HG02623 (cell line): ENCODE data around the gene IRS2.
"Not testable (repeated sequence)": the region's sequence is repeated elsewhere in the genome, so short reads cannot be mapped to it uniquely, and the experiment has no call there.

ENCODE experiments used
- ATAC-seq: cut with Tn5 transposase; IDR thresholded peaks from one replicate; pipeline ENCODE4 v1.9.1; 2021; ENCODE audit warnings: moderate library complexity; ENCODE audit not compliant: unreplicated experiment

The IRS2 gene

DNA sequence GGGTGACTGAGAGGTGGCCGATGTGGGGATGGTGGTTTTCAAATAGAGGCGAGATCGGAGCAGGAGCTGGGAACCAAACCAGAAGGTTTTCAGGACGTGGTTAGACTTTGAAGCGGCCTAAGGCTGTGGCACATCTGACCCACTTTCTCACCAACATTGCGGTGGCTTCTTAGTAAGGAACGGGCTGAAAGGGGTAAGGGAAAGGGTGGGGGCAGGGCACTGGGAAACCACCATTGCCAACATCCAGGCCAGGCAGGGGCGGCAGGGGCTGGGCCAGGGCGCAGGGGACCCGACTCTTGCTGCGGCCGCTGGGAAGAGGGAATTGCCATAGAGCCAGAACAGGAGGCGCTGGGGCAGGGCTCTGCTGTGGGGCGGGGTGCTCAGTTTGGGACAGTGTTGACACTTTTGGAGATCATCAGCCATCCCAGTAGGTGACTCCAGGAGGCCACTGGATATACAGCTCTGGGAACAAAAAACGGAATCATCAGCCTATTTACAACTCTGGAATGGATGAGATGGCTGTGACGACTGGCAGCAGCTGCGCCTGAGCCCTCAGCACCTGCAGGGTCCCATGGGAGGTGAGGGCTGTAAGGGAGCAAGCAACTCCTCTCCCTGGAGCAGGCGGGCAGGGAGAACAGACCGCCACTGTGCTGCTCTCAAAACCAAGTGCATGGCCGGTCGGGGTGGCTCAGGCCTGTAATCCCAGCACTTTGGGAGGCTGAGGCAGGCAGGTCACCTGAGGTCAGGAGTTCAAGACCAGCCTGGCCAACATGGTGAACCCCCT, 52.2 kb downstream of the IRS2 start:
- no peak for ATAC-seq

DNA sequence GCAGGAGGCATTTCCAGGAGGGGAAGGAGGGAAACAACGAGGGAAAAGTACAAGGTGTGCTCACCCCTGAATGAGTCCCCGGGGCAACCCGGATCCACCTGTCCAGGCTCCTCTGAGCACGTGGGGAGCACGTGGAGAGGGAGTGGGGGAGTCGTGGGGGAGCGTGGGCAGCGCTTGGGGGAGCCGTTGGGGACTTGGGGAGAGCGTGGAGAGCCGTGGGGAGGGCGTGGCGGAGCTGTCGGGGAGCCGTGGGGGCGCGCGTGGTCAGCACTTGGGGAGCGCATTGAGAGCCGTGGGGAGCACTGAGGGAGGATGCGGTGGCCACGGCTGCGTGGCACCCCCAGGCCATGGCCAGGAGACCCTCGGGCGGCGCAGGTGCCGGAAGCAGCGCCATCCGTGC, 52.8 kb downstream of the IRS2 start:
- ATAC-seq: no peak

DNA sequence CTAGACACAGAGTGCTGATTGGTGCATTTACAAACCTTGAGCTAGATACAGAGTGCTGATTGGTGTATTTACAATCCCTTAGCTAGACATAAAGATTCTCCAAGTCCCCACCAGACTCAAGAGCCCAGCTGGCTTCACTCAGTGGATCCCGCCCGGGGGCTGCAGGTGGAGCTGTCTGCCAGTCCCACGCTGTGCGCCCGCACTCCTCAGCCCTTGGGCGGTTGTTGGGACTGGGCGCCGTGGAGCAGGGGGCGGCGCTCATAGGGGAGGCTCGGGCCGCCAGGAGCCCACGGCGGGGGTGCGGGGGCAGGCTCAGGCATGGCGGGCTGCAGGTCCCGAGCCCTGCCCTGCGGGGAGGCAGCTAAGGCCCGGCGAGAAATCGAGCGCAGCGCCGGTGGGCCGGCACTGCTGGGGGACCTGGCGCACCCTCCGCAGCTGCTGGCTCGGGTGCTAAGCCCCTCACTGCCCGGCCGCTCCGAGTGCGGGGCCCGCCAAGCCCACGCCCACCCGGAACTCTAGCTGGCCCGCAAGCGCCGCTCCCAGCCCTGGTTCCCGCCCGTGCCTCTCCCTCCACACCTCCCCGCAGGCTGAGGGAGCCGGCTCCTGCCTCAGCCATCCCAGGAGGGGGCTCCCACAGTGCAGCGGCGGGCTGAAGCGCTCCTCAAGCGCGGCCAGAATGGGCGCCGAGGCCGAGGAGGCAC, 53.8 kb downstream of the IRS2 start:
- ATAC-seq: not testable (repeated sequence)

DNA sequence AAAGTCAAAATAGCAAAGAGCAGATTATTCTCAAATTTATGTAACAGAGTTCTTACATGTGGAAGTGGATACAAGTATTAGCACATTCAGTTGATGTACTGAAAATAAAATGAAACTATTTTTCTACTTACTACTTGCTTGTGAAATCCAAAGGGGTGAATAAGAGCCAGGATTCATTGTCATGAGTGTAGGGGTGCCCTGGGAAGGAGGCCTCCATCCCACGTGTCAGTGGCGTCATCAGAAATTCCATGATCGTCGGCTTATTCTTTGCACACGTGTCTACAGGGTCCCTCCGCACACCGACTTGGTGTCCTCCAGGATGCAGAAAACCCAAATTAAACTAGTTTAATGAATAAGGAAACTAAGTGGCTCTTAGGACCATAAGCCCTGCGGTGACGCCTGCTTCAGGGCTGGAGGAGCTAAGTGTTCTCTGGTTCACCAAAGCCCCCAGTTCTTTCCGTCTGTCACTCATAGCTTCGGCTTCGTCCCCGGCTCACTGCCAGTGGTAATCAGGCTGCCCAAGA, 55.5 kb downstream of the IRS2 start:
- no peak for ATAC-seq

DNA sequence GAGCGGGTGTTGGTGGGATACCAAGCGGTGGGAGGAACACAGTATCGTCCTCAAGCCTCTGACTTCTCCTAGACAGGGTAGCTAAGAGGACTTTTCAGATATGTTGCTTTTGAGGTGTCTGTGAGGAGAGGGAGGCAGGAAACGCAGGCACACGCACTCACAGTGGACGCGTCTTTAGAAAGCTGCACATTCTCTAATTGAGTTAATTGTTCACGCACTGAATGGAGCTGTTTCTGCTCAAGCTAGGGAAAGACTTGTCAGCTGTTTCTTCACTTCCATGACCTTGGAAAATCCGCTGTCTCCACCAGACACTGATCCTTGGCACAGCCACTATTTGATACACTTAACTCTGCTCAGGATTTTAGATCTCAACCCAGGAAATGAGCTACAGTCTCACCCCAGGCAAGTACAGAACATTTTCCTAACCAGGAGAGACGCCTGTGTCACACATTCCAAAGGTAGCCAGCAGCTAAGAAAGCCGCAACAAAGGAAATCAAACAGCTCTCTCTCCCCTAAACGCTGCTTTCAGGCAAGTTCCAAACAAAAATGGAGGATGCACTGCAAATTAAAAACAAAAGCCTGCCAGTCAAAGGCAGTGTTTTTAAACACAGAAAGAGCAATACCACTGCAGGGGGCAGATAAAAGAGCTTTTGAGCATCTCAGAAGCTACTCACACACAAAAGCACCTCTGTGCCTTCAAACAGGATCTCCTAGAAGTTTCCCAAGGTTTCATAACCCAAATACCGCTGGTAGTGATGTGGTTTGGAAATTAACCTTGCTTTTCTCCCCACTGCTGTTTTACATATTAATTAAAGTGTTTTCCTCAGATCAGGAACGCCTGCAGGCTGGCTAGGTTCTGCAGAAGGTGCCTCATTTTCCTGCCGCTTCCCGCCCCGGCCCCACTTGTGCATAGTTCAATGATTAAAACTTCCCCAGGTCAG, 57.3 kb downstream of the IRS2 start:
- ATAC-seq: no peak

DNA sequence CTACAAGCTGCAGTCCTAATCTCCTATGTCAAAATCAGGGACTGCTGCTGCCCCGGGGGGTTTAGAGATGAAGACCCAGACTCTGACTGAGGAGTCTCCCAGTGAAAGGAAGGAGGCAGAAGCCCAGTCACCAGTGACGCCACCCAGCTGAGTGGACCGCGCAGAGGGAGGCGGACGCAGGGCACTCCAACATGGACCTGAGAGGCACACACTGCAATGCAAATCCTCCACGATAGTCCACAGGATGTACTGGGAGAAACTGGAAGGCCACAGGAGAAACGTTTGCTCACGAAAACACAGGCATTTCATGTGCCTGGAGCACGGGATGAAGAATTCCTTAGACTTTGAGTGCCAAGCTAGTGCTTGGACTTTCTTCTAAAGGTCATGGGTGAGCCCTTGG, 58.3 kb downstream of the IRS2 start:
- no peak for ATAC-seq

DNA sequence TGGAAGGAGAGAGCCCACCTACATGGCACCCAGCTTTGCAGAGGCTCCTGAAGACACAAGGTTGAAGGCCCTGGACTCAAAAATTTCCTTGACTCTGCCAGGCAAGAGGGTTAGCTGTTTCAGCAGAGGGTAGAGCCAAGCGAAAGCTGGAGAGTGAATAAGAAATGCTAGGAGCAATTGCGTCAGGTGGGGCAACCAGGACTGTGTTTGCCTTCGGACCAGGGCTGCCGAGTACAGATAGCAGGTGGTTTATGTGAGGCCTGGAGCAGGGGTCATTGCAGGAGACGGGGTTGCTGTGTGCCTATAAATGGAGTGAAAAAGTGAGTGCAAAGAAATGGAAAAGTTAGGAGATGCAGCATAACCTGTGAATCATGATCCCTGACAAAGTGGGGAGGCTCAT, 59.1 kb downstream of the IRS2 start:
- ATAC-seq: no peak

DNA sequence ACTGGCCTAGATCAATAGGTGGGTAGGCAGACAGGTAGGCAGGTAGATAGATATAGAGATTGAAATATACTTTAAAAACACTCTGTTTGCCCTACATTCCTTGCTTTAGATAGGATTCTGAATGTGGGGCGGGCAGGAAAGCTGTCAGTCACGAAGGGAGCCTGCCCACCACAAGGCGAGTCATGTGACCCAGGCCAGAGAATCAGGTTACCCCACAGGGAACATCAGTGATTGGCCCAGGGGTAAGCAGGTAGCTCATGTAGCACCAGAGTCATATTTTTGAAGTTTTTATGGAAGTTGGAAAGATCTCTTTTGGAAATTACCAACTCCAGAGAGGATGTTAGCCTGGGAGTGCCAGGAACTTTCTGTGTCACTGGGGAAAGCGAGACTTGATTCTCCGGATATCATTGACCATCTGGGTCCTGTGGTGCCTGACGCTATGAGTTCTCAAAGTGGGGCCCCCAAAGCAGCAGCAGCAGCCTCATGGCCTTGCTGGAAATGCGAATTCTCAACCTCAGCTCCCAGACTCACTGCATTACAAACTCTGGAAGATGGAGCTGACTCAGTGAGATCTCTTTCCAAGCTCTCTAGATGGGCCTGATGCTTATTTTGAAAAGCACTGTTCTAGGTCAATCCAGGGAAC, 60.3 kb downstream of the IRS2 start:
- no peak for ATAC-seq

DNA sequence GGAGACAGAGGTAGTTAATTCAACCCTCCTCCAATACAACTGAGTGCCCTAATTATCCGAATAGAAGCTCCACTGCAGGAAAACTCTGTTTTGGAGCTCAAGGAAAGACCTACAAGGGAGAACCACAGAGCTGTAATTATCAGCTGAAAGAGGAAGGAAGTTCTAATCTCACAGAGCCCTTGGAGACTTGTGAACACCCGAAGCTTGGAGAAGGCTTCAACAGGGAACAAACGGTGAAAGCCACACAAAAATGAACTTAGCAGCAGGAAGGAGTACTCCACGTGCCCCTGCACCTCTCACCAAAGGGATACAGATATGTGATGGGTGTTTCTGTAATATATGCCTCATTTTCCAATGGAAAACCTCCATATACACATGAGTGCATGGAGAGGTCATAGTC, 61.1 kb downstream of the IRS2 start:
- ATAC-seq: no peak

DNA sequence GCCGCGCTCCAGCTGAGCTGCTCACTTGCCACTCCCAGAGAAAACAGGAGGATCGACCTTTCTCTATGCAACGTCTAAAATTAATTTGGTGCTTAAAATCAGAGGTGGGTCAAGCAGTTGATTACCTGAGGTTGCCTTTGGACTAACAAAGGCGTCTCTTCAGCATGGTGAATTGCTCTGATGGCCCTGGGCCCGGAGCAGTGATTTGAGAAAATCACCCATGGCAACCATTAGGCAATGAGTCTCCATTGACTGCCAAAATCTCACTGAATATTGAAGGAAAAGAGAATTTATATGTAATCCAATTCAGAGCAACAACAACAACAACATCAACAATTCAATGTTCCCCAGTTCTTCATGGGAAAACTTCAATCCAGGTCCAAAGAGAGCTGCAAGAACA, 61.8 kb downstream of the IRS2 start:
- no peak for ATAC-seq

DNA sequence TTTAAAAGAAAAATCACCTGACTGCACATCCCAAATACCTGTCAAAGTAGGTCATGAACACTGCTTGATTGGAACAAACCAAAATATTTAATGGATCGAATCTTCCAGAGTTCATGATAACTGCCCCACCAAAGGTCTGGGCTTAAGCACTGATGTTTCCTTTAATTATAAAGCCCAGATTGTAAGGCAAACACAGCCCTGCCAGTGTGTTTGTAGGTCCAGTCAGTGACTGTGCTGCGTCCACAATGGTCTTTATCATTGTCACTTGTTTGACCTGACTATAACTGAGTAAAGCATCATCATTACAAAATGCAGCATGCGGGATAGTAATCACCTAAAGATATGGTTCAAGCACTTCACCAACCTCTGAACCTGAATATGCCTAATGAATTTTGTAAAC, 63.3 kb downstream of the IRS2 start:
- ATAC-seq: no peak

DNA sequence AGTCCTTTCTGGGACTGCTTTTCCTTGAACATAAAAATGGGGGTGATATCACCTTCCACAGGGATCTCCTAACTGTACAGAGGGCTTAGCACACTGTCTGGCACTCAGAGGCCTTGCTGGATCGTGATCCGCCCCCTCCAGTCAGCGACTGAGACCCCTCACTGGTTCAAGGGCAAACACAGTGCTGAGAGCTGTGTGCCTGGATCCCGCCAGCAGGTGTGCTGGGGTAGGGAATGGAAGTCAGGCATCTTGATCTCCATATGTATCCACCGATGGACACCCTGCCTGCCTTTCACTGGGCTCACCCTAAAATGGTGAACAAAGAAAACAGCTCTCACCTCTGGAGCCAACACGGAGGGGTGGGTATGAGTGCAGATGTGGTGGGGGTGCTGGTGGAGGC, 64.3 kb downstream of the IRS2 start:
- no peak for ATAC-seq

DNA sequence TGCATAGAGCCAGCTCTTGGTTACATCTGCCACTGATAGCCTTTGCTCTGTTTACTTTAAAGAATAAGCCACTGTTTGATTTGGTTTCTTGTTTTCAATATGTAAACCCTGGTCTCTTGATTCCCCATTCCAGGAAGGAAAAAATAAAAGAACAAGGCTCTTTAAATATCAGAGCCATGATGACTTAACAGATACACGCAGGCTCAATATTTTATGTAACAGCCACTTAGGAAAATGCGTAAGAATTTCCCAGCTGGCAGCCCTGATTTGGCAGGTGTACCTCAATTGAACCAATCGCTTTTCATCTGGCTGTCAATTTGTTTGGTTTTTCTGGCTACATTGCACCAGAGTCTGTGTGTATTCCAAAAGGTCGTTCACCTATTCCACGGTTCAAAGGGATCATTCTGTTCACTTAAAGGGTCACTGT, 65.6 kb downstream of the IRS2 start:
- no peak for ATAC-seq

DNA sequence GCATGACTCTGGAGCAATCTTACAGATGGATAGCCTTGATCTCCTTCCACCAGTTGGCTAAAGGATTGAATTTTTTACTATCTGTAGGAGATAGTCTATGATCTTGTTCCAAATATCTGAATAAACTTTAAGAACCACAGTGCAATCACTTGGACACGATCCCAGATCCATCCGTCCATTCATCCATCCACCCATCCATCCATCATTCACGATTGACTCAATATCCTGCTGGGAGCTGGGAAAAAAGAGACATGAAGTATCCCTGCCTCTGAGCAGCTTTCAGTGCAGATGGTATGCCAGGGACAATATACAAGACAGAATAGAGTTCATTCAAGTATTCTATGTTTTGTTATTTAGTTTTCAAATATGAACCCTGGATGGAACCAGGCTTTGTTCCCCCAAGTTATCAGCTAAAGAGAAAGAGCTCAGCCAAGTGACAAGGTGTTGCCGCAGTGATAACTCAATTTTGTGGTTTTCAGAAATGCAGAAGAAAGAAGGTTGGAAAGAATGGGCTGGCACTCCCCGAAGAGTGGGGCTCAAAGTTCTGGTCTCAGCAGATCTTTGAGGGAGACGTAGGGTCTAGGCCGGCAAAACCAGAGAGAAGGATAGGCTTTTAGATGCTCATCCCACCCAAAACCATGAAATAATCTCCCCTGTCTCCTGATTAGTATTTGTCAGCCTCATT, 66.3 kb downstream of the IRS2 start:
- ATAC-seq: no peak

DNA sequence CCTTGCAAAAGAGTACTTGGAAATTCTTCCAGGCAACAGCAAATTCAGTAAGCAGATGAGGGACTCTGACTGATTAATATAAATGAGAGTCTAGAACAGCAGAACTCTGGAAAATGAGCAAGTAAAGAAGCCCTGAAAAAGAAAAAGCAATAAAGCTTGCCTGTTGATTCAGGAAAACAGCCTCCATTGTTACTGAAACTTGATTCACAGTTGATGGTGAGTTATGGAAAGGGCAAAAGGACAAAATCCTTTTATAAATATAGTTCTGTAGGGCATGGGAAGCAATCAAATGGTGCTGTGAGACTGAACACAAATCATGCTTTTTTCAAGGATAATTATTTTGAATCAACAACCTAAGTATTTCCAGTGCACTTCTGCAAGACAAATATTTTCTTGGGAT, 67.7 kb downstream of the IRS2 start:
- no peak for ATAC-seq

DNA sequence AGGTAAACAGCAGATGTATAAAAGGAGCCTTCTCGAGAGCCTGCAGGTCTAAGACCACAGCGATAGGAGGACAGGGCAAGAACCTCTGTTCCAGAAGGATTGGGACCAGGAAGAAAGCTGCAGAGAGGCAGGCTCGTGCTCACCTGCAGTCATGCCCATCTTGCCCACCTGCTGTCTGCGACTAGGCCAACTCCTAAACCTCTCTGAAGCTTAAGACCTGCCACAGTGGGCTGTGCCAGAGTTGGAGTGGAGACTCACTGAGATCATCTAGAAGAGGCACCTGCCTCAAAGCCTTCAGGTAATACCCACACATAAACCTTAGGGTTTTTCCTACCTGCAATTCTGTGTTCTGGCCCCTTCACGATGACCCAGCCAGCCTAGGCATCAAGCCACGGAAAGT, 68.7 kb downstream of the IRS2 start:
- ATAC-seq: no peak

DNA sequence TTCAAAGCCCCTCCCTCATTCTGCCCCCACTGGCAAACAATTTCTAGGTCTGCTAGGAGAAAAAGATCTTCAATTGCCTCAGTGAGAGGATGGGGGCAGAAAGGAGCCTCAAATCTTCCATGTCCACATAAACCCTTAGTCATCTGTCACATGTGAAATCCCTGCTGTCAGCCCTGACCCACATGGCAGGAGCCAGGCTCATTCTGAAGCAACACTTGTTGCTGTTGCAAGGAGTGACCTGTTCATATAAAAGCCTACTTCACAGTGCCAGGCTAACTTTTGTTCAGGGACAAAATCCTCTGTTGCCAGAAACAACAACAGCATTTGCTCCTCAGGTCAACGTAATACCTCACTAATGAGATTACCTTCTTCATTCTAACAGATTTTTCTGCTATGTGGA, 70.5 kb downstream of the IRS2 start:
- no peak for ATAC-seq

DNA sequence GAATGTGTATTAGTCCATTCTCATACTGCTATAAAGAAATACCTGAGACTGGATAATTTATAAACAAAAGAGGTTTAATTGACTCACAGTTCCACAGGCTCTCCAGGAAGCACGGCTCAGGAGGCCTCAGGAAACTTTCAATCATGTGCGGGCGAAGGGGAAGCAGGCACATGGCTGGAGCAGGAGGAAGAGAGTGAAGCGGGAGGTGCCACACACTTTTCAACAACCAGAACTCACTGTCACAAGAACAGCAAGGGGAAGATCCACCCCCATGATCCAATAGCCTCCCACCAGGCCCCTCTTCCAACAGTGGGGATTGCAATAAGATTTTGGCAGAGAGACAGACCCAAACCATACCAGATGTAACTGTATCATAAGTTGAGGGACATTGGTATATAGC, 72.7 kb downstream of the IRS2 start:
- ATAC-seq: no peak

DNA sequence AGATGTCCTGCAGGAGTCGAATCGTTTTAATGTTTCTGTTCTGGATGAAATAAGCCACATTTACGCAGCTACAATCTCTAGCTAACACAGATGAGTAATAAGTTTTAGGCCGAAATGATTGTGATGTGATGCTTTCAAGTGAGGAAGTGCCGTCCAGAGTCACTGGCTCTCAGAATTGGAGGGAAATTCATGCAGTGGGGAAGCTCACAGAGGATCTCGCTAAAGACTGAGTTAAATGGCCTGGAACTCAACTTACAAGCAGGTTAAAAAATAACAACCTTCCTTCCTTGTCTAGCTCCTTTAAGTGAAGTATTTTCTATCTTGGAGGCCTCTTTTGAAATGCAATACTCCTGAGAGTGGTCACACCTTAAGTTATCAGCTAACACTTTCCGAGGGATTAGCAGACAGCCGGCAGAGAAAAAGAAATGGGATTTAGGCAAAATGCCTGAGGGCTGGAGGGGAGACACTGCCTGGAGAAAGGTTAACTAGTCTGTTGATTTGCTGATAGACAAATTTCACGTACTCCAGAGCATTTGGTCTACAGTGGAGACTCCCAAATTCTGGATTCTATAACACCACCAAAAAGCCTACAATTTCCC, 74.2 kb downstream of the IRS2 start:
- ATAC-seq: no peak
